ENCODE measurements around the gene TSHZ3.

DNA sequence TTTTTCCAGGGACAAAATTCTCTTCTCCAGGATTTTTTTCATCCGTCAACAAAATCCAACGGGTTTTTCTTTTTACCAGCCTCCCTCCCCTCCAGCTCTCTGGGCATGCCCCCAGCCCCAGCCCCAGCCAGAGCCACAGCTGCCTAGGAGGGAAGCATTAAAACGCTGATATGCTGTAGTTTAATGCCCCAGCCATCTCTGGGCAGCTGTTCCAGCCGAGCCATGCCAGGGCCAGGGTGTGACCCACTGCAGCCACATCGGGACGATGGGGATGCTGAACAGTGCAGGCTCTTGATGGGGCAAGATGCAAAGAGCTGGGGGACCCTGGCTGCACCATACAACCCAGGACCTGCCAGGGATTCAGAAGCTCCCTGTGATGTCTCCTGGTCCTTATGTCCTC is 32.1 kb downstream of the TSHZ3 start:
- TF ChIP-seq, protein P1, sequence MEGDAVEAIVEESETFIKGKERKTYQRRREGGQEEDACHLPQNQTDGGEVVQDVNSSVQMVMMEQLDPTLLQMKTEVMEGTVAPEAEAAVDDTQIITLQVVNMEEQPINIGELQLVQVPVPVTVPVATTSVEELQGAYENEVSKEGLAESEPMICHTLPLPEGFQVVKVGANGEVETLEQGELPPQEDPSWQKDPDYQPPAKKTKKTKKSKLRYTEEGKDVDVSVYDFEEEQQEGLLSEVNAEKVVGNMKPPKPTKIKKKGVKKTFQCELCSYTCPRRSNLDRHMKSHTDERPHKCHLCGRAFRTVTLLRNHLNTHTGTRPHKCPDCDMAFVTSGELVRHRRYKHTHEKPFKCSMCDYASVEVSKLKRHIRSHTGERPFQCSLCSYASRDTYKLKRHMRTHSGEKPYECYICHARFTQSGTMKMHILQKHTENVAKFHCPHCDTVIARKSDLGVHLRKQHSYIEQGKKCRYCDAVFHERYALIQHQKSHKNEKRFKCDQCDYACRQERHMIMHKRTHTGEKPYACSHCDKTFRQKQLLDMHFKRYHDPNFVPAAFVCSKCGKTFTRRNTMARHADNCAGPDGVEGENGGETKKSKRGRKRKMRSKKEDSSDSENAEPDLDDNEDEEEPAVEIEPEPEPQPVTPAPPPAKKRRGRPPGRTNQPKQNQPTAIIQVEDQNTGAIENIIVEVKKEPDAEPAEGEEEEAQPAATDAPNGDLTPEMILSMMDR (IDR thresholded peaks at IDR 0.05) = no peak
- no peak for TF ChIP-seq POLR2A (IDR thresholded peaks at IDR 0.05)

Measured in heart left ventricle (tissue), 13 donors.